ENCODE results near the gene OR10V1.

DNA sequence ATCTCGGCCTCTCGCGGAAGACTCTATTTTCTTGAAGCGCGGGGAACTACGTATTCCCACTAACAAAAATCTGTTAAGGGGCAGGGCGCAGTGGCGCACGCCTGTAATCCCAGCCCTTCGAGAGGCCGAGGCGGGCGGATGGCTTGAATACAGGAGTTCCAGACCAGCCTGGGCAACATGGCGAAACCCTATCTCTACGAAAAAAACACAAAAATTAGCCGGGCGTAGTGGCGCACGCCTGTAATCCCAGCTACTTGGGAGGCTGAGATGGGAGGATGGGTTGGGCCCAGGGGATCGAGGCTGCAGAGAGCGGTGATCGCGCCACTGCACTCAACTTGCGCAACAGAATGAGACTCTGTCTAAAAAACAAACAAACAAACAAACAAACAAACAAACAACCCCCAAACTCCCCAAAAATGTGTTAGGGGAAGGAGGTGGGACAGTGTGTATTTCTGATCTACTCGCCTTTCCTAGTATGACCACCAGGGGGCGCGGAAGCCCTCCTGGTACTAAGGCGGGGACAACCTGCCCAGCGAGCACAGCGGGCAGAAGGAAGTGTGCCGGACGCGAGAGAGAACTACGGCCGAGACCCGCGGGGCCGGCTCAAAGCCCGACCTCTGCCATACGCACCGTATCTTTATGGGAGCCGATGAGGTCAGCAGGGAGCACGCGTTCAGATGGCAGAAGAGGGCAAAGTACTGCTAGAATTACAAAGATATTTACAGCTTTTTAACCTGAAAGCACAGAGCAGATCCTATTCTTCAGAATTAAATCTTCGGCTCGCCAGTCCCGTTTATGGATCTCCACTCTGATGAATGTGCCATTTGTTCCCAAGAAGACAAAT lies 40.2 kb upstream of the OR10V1 start:
- TF ChIP-seq, protein P1, sequence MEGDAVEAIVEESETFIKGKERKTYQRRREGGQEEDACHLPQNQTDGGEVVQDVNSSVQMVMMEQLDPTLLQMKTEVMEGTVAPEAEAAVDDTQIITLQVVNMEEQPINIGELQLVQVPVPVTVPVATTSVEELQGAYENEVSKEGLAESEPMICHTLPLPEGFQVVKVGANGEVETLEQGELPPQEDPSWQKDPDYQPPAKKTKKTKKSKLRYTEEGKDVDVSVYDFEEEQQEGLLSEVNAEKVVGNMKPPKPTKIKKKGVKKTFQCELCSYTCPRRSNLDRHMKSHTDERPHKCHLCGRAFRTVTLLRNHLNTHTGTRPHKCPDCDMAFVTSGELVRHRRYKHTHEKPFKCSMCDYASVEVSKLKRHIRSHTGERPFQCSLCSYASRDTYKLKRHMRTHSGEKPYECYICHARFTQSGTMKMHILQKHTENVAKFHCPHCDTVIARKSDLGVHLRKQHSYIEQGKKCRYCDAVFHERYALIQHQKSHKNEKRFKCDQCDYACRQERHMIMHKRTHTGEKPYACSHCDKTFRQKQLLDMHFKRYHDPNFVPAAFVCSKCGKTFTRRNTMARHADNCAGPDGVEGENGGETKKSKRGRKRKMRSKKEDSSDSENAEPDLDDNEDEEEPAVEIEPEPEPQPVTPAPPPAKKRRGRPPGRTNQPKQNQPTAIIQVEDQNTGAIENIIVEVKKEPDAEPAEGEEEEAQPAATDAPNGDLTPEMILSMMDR (IDR thresholded peaks at IDR 0.05), result peak; percentile 96
- no peak for TF ChIP-seq EZH2 (IDR thresholded peaks at IDR 0.05; ENCODE audit: borderline replicate concordance, insufficient read depth, low read depth, low read length, poor library complexity, severe bottlenecking)
